Stimulated activated CD8-positive, alpha-beta memory T cell treated with anti-CD3 and anti-CD28 coated beads, Interleukin-7, amount 100 ng/mL, for 1 hour (primary cell): ENCODE measurements around the gene HAGHL.

ENCODE experiments used
- DNase-seq, 2 donors: peaks; one replicate each; pipeline ENCODE4 v3.0.0-alpha.2; 2020; ENCODE audit warnings: low read depth in 2 of 2

The HAGHL gene

DNA sequence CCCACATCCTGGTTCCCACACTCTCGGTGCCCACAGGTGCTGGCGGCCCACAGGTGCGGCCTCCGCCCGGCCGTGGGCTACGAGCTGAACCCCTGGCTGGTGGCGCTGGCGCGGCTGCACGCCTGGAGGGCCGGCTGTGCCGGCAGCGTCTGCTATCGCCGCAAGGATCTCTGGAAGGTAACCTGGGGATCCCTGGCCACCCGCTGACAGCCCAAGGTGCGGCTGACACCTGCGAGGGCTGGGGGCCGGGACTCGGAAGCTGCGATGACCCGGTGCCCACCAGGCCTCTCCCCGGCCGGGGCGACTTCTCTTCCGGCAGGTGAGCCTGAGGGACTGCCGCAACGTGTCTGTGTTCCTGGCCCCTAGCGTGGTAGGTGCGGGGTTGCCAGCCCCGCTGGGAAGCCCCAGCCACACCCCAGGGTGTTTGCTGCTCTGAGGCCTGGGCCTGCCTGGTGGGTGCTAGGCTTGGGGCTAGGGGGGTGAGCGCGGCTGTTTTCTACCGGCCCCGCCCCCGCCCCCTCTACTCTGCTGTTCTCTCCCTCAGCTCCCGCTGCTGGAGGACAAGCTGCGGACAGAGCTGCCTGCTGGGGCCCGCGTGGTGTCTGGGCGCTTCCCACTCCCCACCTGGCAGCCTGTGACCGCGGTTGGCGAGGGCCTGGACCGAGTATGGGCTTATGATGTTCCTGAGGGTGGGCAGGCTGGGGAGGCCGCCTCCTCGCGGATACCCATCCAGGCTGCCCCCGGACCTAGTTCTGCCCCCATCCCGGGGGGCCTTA lies 5.0 kb upstream of the HAGHL start:
- no peak for DNase-seq

GRCh38 chr16:722835-723633 lies 3.9 kb upstream of the HAGHL start:
- no peak for DNase-seq

- DNase-seq, result no peak
Measured at GRCh38 chr16:723695-724094, 3.2 kb upstream of the HAGHL start.

DNA sequence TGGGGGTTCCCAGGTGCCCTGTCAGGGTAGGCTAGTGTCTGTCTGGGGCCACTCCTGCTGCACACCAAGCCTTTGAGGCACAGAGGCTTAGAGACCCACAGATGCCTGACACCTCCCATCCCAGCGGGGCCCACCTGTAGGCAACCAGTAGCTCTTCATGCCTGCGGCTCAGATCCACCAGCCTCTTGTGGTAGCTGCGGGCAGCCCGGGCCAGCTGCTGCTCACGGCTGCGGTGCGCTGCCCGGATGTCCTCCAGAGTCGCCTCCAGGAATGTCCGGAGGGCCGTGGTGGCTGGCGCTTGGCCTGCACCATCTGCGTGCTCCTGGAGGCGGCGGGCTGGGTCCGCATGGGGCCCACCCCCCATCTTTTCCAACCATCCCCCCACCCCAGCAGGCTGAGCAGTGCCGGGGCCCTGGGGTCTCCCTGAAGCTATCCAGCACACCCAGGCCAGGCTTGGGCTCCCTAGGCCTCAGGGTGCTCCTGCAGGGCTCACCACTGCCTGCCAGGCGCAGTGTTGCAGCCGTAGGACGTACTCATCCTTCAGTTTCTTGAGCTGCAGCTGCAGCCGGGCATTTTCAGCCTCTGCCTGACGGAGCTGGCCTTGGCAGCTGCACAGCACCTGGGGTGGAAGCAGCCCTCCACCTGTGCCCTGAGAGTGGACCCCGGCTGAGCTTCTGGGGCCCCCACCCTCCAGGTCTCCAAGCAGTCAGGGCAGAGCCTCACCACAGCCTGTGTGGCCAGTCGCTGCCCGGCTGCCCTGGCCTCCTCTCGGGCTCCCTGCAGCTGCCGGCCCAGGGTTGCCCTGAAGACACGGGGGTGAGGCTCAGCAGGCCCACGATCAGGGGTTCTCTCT lies 2.5 kb upstream of the HAGHL start:
- DNase-seq, result no peak

GRCh38 chr16:725041-725376 lies 1.9 kb upstream of the HAGHL start:
- no peak for DNase-seq

- no peak for DNase-seq
Measured at GRCh38 chr16:725463-726187, 1.3 kb upstream of the HAGHL start.

DNA sequence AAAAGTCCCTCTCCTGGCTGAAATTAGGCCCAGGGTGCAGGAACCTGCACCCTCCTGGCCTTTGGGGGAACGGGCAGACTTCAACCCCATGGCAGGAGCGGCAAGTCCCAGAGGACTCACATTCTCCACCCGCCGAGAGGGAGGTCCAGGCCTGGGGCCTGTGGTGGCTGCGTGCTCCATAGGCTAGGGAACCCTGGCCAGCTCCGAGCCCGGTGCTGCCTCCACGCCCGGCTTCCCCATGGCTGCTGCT lies 793 bp upstream of the HAGHL start:
- no peak for DNase-seq

DNA sequence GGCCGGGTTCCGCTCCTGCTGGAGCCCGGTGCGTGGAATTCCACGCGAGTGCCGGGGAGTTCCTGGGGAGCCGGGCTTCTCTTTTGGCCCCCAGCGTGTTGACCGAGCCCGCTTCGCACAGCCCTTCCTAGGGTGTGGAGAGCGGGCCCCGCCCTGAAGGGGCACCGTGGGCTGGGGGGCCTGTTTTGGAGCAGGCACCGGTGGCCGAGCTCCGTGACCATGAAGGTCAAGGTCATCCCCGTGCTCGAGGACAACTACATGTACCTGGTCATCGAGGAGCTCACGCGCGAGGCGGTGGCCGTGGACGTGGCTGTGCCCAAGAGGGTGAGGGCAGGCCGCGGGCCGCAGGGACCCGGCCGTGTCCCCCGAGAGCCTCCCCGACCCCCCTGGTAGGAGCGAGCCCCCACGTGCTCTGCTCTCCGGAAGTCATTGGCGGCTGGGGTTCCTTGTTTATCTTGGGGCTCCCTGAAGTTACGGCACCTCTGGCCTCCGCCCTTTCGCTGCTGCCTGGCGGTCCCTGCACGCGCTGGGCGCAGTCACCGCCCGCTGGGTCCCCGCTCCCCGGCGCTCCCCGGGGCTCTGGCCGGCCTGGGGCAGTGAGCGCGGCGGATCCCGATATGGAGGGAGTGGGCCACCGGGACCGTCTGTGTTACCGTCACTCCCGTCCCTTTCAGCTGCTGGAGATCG lies 528 bp downstream of the HAGHL start:
- no peak for DNase-seq

- DNase-seq, result no peak
Measured at GRCh38 chr16:728131-728889, 1.4 kb downstream of the HAGHL start.

DNA sequence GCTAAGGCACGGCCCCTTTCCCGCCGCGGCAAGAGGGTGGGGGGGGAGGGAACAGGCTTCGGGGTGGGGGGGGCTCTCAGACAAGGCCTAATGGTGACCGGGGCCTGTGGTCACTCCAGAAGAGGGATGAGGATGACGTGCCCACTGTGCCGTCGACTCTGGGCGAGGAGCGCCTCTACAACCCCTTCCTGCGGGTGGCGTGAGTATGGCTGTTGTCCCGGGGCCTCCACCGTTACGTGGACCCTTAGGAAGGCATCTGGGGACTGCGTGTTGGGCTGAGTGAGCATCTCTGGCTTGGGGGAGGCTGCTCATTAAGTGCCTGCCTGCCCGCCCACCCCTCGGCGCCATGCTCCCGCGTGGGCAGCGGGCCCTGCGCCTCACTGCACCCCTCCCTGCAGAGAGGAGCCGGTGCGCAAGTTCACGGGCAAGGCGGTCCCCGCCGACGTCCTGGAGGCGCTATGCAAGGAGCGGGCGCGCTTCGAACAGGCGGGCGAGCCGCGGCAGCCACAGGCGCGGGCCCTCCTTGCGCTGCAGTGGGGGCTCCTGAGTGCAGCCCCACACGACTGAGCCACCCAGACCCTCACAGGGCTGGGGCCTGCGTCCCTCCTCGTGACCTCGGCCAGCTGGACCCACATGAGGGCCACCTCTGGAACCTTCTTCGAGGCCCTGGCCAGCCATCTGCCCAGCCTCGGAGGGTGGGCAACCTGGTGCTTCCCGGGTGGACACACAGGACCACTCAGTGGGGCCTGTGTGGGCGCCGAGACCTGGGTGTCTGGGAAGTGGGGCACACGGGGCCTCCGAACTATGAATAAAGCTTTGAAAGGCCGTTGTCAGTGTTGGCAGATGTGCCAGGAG lies 2.2 kb downstream of the HAGHL start:
- no peak for DNase-seq

GRCh38 chr16:729768-730665 lies 3.1 kb downstream of the HAGHL start:
- no peak for DNase-seq

DNA sequence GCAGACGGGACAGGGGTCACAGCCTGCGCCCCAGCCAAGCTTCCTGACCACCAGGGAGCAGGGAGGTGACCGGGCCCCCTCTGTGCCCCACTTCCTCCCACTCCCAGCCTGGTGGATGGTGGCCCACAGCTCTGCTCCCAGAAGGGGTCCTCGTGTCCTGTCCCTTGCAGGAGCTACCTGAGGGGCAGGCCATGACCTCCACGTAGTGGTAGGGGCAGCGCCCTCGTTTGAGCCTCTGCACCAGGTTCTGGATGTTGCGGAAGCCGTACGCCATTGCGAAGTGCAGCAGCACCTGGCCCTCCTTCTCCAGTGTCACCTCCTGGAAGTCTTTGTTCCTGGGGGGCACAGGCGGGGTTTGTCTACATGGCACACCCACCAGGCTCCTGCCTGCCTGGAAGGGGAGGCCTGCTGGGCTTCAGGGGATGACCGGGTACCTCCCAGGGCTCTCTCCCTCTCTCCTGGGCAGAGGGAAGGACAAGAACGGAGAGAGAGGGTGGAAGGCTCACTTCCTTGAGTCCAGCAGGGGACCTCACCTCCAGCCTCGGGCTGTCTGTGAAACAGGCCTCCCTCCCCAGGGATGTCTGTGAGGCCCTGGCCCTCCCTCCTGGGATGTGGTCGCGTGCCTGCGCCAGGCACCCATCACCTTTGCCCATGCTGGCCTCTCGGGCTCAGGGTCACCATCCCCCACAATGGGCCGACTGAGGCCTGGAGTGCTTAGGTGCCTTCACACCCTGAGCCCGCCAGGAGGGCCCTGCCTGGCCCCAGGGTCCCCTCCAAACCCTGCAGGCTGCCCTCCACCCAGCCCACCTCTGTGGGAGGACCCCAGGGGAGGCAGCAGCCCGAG lies 4.0 kb downstream of the HAGHL start:
- no peak for DNase-seq

- DNase-seq, result no peak
Measured at GRCh38 chr16:732332-732731, 5.4 kb downstream of the HAGHL start.

DNA sequence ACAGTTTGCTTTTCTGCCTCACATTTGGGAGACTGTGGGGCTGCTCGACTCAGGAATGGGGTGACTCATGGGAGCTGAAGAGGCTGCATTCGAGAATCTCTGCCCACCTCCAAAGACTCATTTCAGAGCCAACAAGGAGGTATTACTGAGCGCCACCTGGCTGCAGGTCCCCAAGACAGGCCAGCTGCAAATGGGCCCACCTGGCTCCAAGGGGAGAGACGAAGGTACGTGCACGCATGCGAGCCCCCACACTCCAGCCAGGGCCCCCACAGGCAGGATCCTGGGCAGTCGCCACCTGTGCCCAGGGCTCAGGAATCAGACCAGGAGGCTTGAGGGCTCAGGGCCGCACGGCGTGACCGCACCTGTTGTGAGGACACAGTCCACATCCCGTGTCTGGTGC lies 6.0 kb downstream of the HAGHL start:
- DNase-seq, result no peak

- DNase-seq, result no peak
Measured at GRCh38 chr16:733382-734207, 6.7 kb downstream of the HAGHL start.

GRCh38 chr16:734208-734980 lies 7.5 kb downstream of the HAGHL start:
- no peak for DNase-seq
